HG03039 (cell line): ENCODE results near the gene PAX3.

ENCODE experiments used
- ATAC-seq: cut with Tn5 transposase; IDR thresholded peaks from one replicate; pipeline ENCODE4 v1.9.1; 2021; ENCODE audit warnings: mild to moderate bottlenecking, moderate library complexity; ENCODE audit not compliant: unreplicated experiment

The PAX3 gene

GRCh38 chr2:222299906-222300725 lies 1.3 kb upstream of the PAX3 start:
- no peak for ATAC-seq

- ATAC-seq, result no peak
Measured at GRCh38 chr2:222298001-222298310, 842 bp downstream of the PAX3 start.

- ATAC-seq, result no peak
Measured at GRCh38 chr2:222297600-222297935, 1.2 kb downstream of the PAX3 start.

GRCh38 chr2:222296911-222297599 lies 1.7 kb downstream of the PAX3 start:
- ATAC-seq, result no peak

GRCh38 chr2:222296311-222296741 lies 2.5 kb downstream of the PAX3 start:
- ATAC-seq, result no peak

- no peak for ATAC-seq
Measured at GRCh38 chr2:222295368-222296062, 3.3 kb downstream of the PAX3 start.

GRCh38 chr2:222294996-222295367 lies 3.8 kb downstream of the PAX3 start:
- no peak for ATAC-seq

- ATAC-seq, result no peak
Measured at GRCh38 chr2:222293660-222294630, 4.9 kb downstream of the PAX3 start.

GRCh38 chr2:222292149-222293134 lies 6.4 kb downstream of the PAX3 start:
- ATAC-seq, result no peak

GRCh38 chr2:222291485-222291841 lies 7.3 kb downstream of the PAX3 start:
- ATAC-seq, result no peak

- no peak for ATAC-seq
Measured at GRCh38 chr2:222290736-222291484, 7.9 kb downstream of the PAX3 start.

- ATAC-seq, result no peak
Measured at GRCh38 chr2:222290401-222290735, 8.4 kb downstream of the PAX3 start.

GRCh38 chr2:222289278-222290160 lies 9.3 kb downstream of the PAX3 start:
- ATAC-seq, result no peak

GRCh38 chr2:222288590-222289277 lies 10.1 kb downstream of the PAX3 start:
- ATAC-seq, result no peak

- no peak for ATAC-seq
Measured at GRCh38 chr2:222287862-222288479, 10.8 kb downstream of the PAX3 start.

- ATAC-seq, result no peak
Measured at GRCh38 chr2:222284466-222284865, 14.3 kb downstream of the PAX3 start.

- ATAC-seq, result no peak
Measured at GRCh38 chr2:222283634-222284033, 15.2 kb downstream of the PAX3 start.
